ENCODE data around the gene TRAPPC14.

The TRAPPC14 gene

GRCh38 chr7:100122568-100122967 lies 36.0 kb downstream of the TRAPPC14 start:
- FAIRE-seq, result no peak

- FAIRE-seq, result no peak
Observed at GRCh38 chr7:100122067-100122466, 36.5 kb downstream of the TRAPPC14 start.

- no peak for FAIRE-seq
Observed at GRCh38 chr7:100120733-100121036, 37.8 kb downstream of the TRAPPC14 start.

- FAIRE-seq, result no peak
Observed at GRCh38 chr7:100119970-100120732, 38.4 kb downstream of the TRAPPC14 start.

GRCh38 chr7:100119072-100119969 lies 39.2 kb downstream of the TRAPPC14 start, which contains the start of the genes CNPY4 and TAF6:
TSS of gene CNPY4 (plus strand) at chr7:100119634. CDS start at chr7:100119745, 111 bp downstream.
TSS of gene TAF6 (minus strand) at chr7:100119358. CDS start at chr7:100114209, 5,149 bp downstream.
- FAIRE-seq, result no peak

- no peak for FAIRE-seq
Observed at GRCh38 chr7:100118388-100119071, 40.0 kb downstream of the TRAPPC14 start.

GRCh38 chr7:100115026-100115425 lies 43.5 kb downstream of the TRAPPC14 start:
- no peak for FAIRE-seq

GRCh38 chr7:100111914-100112313 lies 46.6 kb downstream of the TRAPPC14 start:
- no peak for FAIRE-seq

GRCh38 chr7:100111156-100111555 lies 47.4 kb downstream of the TRAPPC14 start:
- FAIRE-seq, result no peak

- no peak for FAIRE-seq
Observed at GRCh38 chr7:100109521-100110163, 48.9 kb downstream of the TRAPPC14 start.

GRCh38 chr7:100107890-100108289 lies 50.6 kb downstream of the TRAPPC14 start:
- no peak for FAIRE-seq

GRCh38 chr7:100107125-100107737 lies 51.3 kb downstream of the TRAPPC14 start:
- no peak for FAIRE-seq

GRCh38 chr7:100106633-100107032 lies 51.9 kb downstream of the TRAPPC14 start:
- no peak for FAIRE-seq

- no peak for FAIRE-seq
Observed at GRCh38 chr7:100105534-100105933, 53.0 kb downstream of the TRAPPC14 start.
